Panc1 (cell line): Measurements from ENCODE around the gene KIF25. TPM values are rescaled to one million over a fixed set of nuclear protein-coding genes. Genes with fewer than 3 reads are reported as not detected.

Experiments
- ATAC-seq: fragments of 200-7000 bp; cut with Tn5 transposase; 2 replicates; pipeline ENCODE4 v1.9.1; 2020; ENCODE audit warnings: mild to moderate bottlenecking, moderate library complexity
- BruUV-seq: library from RNA; stranded (reverse); fragments of 400-500 nt; replicated peaks from 2 replicates; lab custom pipeline; 2021; lab: Mats Ljungman, UMichigan
- CTCF ChIA-PET: fragments of 300-600 bp; sonication (Branson Sonifier 250); formaldehyde crosslinking; loops from one replicate; lab custom pipeline; 2022; ENCODE audit warnings: antibody characterized with exemption; lab: Charles Lee
- POLR2A ChIA-PET: fragments of 300-600 bp; sonication (Branson Sonifier 250); formaldehyde crosslinking; loops from one replicate; lab custom pipeline; 2022; ENCODE audit warnings: antibody characterized with exemption; lab: Charles Lee
- DNase-seq: peaks from one replicate; pipeline ENCODE4 v3.0.0-alpha.2; 2010; ENCODE audit warnings: low read depth, low spot score
- H3K27ac ChIP-seq: 2 replicates; pipeline ENCODE4 v1.5.1; 2011; ENCODE audit warnings: mild to moderate bottlenecking, low read length, inconsistent platforms
- H3K27me3 ChIP-seq: fragments of 200-500 bp; sonication (Bioruptor generic); 2 replicates; pipeline ENCODE4 v1.6.0; 2014; ENCODE audit warnings: low read length, inconsistent platforms; ENCODE audit not compliant: control insufficient read depth, insufficient read depth
- H3K36me3 ChIP-seq: fragments of 200-500 bp; sonication (Bioruptor generic); 2 replicates; pipeline ENCODE4 v1.5.1; 2014; ENCODE audit warnings: inconsistent platforms, mild to moderate bottlenecking, low read length, moderate library complexity; ENCODE audit not compliant: control insufficient read depth, insufficient read depth
- H3K4me1 ChIP-seq: 2 replicates; pipeline ENCODE4 v1.5.1; 2011; ENCODE audit warnings: inconsistent platforms, mild to moderate bottlenecking, low read length, moderate library complexity; ENCODE audit not compliant: control insufficient read depth, insufficient read depth
- H3K4me3 ChIP-seq, 2 experiments: 2 replicates each; pipeline ENCODE4 v1.5.1; 2011 to 2012; ENCODE audit warnings: low read depth in 2 of 2, low read length in 2 of 2, mild to moderate bottlenecking in 2 of 2, inconsistent platforms in 1 of 2, moderate library complexity in 1 of 2
- H3K9me3 ChIP-seq: fragments of 200-500 bp; sonication (Bioruptor generic); 2 replicates; pipeline ENCODE4 v1.5.1; 2014; ENCODE audit warnings: low read depth, mild to moderate bottlenecking, inconsistent platforms, low read length, moderate library complexity; ENCODE audit not compliant: control insufficient read depth, insufficient read depth
- CTCF ChIP-seq: fragments of 450-650 bp; IDR thresholded peaks from 2 replicates; pipeline ENCODE4 v1.5.1; 2017; ENCODE audit warnings: mild to moderate bottlenecking
- POLR2AphosphoS5 ChIP-seq: IDR thresholded peaks from 2 replicates; pipeline ENCODE4 v1.6.1; 2012; ENCODE audit warnings: mild to moderate bottlenecking, low read depth, low read length, moderate library complexity
- REST ChIP-seq, 2 experiments: IDR thresholded peaks; 2 replicates each; pipeline ENCODE4 v1.6.1; 2011 to 2012; ENCODE audit warnings: low read depth in 2 of 2, control low read depth in 1 of 2, low read length in 1 of 2, mild to moderate bottlenecking in 1 of 2, moderate library complexity in 1 of 2; ENCODE audit not compliant: insufficient read depth in 1 of 2
- SIN3A ChIP-seq: IDR thresholded peaks from 2 replicates; pipeline ENCODE4 v1.6.1; 2012; ENCODE audit warnings: low read depth, mild to moderate bottlenecking, low read length, moderate library complexity, borderline replicate concordance; ENCODE audit not compliant: insufficient read depth
- TCF7L2 ChIP-seq: IDR thresholded peaks from 2 replicates; pipeline ENCODE4 v1.6.1; 2011; ENCODE audit warnings: mild to moderate bottlenecking, low read depth, low read length, inconsistent platforms
- in situ Hi-C: cut with HindIII; loops from 2 replicates; pipeline ENCODE4 v1.10.0; 2016; ENCODE audit warnings: low sequenced_read_pairs, low pct_unique_long_range_greater_than_20kb
- intact Hi-C: fragments of 100-400 bp; cut with micrococcal nuclease; formaldehyde crosslinking; loops from one replicate; pipeline ENCODE4 v1.10.0; 2022; ENCODE audit not compliant: unreplicated experiment
- total RNA-seq: library from RNA; stranded (reverse); gene quantifications from one replicate; pipeline ENCODE4 v1.2.1, GENCODE V29; 2021; ENCODE audit not compliant: unreplicated experiment

KIF25 gene
- total RNA-seq, 1 experiment from 2014 or later, result 0.44 TPM

GRCh38 chr6:168080393-168081077 lies 83.1 kb downstream of the KIF25 start:
- in situ Hi-C loops, result no loop called here
- peaks cover 13% of the 10 kb centered on the region for H3K4me1 ChIP-seq
- intact Hi-C loops, result no loop called here
- ATAC-seq (no peak), DNase-seq (no peak)
- ChIA-PET POLR2A (no interaction called here), CTCF (no interaction called here)
- TF ChIP-seq POLR2AphosphoS5 (no peak), TCF7L2 (no peak), SIN3A (no peak), CTCF (no peak), REST (IDR thresholded peaks at IDR 0.05; ENCODE audit: insufficient read depth in 1 of 2, low read depth in 2 of 2, low read length in 1 of 2) (no peak)
- no TSS peak for BruUV-seq
- H3K9me3 ChIP-seq, result no peaks in the 10 kb centered on the region
- H3K27me3 ChIP-seq, result no peaks in the 10 kb centered on the region
- no peak overlapping the region for H3K27ac ChIP-seq
- H3K36me3 ChIP-seq, result no peaks in the 10 kb centered on the region
- no peak overlapping the region for H3K4me3 ChIP-seq

- DNase-seq, result no peak
- H3K36me3 ChIP-seq, result no peaks in the 10 kb centered on the region
- H3K27me3 ChIP-seq, result no peaks in the 10 kb centered on the region
- no peak overlapping the region for H3K4me3 ChIP-seq
- H3K9me3 ChIP-seq, result no peaks in the 10 kb centered on the region
- in situ Hi-C loops (no loop called here), intact Hi-C loops (no loop called here)
- no peak overlapping the region for H3K27ac ChIP-seq
- POLR2A ChIA-PET, result no interaction called here
- TF ChIP-seq TCF7L2 (no peak), CTCF (no peak), REST (IDR thresholded peaks at IDR 0.05; ENCODE audit: insufficient read depth in 1 of 2, low read depth in 2 of 2, low read length in 1 of 2) (no peak)
- peaks cover 13% of the 10 kb centered on the region for H3K4me1 ChIP-seq
- no peak for ATAC-seq
- BruUV-seq, result no TSS peak
- CTCF ChIA-PET, result no interaction called here
These were observed 84.5 kb downstream of the KIF25 start for GRCh38 chr6:168081858-168082546.
